Activated effector memory CD4-positive, alpha-beta T cell treated with anti-CD3 and anti-CD28 coated beads, Interleukin-2, amount 50 U/mL, for 16 hours (primary cell): ENCODE data around the gene RALGPS2.
"Not testable (repeated sequence)": the region's sequence is repeated elsewhere in the genome, so short reads cannot be mapped to it uniquely, and the experiment has no call there.

Source experiments
- DNase-seq: peaks from one replicate; pipeline ENCODE4 v3.0.0-alpha.2; 2020

The RALGPS2 gene

DNA sequence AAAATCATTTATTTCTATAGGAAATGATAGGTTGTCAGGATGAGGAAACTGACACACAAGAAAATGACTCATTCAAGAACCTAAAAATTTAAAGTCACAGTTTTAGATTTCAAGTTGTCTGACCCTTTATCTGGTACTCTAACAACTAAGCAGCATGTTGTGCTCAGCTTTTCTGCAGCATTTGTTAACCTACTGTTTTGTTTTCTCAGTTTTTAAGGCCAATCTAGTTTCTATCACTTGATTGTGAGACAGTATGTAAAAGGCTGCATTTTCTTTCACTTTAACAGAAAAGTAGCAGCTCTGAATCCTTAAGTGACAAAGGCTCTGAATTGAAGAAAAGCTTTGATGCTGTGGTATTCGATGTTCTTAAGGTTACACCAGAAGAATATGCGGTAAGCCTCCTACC, 59.1 kb downstream of the RALGPS2 start:
- DNase-seq: no peak

DNA sequence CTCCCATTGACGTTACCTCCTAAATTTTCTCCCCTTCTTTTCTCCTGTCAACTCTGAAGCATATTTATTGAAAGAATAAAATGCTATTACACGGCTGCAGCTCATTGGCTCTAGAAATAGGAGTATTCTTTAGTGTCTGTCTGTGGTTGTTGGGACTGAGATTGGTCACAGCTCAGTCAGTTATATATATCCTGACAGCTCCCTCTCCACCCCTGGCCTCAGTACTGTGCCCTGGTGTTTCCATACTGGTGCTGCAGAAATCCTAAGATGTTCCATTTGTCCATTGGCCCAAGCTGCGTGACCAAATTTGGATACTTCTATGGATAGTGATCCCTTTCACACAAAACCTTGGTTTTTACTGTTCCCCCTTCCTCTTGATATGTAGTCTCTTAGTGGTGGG, 67.3 kb downstream of the RALGPS2 start:
- no peak for DNase-seq

DNA sequence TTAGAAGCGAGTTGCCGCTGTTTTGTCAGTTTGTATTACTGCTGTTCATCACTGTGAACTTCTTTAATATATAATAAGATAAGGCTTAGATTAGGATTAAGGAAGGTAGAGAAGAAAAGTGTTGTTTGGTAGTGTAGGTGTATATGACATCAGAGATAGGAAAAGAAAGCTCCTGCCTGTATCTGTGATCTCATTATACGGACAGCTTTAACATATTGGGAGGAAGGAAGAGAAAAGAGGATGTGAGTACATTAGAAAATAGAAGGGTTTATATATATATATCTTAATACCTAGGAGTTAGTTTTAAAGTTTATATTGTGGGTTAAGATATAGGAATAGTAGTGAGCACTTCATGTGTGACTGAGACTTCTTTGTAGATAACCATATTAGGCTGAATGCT, 71.0 kb downstream of the RALGPS2 start:
- DNase-seq: no peak

DNA sequence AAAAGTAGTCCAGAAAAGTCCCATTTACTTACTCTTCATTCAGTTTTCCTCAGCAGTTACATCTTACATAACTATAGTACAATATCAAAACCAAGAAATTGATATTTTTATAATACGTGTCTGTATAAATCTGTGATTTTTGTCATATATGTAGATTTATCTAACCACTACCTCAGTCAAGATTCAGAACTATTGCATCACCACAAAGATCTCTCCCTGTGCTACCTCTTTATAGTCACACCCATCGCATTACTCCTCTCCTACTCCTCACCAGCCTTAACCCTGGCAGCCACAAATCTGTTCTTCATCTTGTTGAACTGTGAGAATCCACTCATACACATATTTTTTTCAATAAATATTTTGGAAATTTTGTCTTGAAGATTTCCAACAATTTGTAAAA, 72.5 kb downstream of the RALGPS2 start:
- DNase-seq: no peak

DNA sequence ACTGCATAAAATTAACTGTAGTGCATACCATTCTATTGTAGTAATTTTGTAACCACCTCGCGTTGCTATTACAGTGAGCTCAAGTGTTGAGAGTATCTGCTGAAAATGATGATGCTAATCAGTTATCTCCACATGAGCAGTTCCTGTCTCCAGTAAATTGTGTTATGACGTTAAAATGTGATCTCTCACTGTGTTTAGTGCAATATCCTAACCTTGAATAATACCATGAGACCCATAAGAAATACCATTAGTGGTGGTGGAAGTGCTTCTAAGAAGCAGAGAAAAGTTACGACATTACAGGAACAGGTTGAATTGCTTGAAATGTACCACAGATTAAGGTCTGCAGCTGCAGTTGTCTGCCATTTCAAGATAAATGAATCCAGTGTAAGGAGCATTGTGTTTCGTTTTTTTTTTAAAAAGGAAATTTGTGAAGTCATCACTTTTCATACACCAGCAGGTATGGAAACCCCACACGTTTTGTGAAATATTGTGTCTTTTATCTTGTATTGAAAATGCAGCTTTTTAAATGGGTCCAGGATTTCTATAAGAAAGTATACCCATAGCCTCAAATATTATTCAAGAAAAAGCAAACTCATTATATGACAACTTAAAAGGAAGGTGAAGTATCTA, 73.3 kb downstream of the RALGPS2 start:
- DNase-seq: no peak

DNA sequence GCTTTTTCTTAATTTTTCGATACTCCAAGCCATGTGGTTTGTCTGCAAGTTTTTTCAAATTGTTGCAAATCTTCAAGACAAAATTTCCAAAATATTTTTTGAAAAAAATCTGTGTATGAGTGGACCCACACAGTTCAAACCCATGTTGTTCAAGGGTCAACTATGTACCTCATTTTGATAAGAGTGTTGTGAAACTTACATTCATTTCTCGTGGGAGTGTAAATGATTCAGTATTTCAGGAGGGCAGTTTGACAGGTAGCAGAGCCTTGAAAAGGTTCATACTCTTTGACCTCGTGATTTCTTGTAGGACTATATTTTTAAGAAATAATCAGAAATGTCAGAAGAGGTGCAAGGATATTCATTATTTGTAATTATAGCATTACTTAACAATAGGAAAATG, 77.8 kb downstream of the RALGPS2 start:
- no peak for DNase-seq

DNA sequence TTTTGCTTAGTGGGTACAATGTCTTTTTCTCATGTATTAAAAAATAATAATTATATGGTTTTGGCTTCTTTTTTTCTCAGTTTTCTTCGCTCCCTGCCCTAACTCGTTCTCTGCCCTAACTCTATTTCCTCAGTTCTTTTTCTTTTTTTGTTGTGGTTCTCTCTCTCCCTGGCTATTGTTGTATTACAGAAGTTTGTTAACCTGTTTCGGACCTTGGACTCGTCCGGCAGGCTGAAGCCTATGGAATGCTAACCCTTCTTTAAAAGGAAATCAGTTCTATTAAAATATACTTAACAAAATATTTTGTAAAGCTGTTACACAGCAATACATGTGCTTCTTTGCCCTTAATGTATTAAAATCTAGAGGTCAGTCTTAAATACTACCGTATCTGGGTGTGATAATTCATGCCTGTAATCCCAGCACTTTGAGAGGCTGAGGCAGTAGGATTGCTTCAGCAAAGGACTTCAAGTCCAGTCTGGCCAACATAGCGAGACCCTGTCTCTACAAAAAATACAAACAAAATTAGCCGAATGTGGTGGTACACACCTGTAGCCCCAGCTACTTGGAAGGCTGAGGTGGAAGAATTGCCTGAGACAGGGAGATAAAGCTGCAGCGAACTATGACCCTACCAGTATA, 81.7 kb downstream of the RALGPS2 start:
- no peak for DNase-seq

DNA sequence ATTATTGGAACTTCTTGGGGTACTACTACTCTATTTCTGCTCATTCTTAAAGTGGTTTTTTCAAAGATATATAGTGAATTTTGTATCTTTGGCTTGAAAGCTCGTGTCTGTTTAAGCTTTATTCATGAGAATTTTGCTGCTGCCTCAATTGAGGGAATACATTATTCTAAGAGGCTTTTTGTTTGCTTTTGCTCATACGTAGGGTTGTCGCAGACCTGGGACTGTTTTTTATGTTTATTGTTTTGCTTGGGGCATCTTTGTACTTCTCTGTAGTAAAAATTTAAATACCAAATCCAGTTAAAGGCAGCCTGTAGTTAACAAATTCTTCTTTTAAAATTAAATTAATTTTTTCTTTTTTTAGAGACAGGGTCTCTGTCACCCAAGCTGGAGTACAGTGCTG, 83.5 kb downstream of the RALGPS2 start:
- DNase-seq: no peak

DNA sequence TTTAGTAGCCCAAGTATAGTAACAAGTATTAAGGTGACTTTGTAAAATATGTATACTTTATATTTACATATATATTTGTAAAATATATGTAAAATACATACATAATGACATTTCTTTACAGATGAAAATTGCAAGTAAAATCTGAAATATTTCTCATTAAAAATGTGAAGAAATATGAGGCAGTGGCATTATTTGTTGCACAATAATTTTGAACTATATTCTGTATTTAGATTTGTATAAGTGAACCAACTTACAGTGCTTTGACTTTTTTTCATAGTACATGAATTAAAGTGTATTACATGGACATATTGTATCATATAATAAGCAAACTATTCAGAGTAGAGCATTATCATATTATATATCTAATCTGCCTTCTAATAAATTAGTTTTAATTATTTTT, 85.5 kb downstream of the RALGPS2 start:
- no peak for DNase-seq

DNA sequence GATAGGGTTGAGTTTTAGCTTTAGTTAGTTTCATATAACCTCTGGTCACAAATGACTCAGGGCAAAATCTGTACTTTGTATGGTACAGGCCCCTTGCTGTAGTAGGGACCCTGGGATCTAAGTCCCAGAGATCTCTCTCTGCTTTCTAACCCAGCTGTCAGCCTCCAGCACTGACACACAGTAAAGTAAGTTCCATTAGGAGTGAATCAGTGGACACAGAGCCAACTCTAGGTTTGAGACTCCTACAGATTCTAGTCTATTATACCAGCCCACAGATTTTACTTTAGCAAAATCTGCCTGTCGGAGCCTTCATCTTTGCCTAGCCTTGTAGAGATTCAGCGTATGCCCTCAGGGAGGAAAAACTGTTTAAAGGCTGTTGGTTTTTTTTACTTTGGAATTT, 93.4 kb downstream of the RALGPS2 start:
- no peak for DNase-seq

DNA sequence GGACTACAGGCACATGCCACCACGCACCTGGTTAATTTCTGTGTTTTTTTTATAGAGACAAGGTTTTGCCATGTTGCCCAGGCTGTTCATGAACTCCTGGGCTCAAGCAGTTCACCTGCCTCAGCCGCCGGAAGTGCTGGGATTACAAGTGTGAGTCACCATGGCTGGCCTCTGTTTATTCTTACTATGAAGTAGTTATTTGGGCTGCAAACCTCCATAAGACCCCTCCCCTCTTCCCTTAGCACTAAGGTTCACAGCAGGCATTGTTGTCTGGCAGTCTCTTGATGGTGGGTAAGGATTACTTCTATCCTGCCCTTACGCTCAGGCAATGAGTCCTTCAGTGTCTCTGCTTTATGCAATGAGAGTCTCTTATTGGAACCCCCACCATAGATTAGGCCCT, 94.1 kb downstream of the RALGPS2 start:
- no peak for DNase-seq

DNA sequence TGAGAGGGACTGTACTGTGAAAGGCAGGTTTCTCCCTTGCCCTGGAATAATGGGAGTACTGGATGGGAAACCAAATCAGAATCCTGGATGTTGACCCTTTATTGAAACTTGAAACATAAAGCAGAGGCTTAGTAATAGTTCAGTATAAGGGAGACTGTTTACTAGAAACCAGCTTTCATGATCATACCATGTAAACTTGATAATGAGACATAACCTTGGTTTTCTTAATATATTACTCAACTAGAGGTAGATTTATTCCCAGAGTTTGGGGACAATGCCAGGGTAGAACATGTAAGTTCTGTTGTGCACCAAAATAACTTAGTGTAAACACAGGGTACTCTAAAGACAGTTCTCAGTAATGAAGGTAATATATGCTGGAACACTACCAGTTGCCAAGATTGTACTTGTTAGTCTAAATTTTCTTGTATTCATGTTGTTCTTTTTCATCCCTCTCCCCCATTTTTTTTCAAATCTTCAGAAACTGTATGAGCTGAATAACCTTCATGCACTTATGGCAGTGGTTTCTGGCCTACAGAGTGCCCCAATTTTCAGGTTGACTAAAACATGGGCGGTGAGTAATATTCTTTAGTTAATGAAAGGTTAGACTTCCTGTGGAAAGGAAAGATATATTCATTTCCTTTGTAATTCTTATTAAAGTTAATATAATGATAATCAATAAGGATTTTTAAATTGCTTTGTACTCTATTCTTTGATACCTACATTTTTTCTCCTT, 96.3 kb downstream of the RALGPS2 start:
- DNase-seq: no peak

DNA sequence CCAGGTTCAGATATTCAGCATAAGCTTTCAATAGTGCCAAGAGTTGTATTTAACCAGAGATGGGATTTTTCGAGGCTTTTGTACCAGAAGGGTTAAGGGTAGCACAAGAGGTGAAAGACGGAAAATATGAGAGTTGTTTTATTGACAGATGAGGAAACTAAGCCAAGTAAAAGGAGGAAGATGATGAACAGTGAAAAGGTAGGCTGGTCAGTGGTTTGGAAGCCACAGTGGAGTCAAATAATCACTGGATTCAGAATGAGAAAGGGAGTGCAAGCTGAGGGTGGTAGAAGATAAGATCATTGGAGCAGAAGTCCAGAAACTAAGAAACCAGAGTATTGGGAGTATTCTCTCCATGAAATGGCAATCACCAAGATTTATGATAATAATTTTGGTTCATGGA, 100.1 kb downstream of the RALGPS2 start:
- no peak for DNase-seq

DNA sequence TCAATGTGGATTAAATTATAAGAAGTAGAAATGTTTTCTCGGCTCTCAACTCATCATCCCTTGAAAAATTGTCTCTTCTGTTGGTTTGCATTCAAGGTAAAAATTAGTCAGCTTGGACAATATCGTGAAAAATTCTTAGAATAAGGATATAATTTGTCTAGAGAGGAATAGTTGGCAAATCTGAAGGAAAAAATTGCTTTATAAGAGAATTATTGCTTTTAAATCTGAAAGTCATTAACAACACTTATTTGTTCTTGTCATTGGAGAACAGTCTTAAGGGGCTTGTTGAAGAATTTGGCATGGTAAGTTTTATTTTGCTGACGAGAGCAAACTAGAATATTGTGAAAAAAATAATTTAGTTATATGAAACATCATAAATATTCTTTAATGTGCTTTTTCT, 119.4 kb downstream of the RALGPS2 start:
- no peak for DNase-seq

DNA sequence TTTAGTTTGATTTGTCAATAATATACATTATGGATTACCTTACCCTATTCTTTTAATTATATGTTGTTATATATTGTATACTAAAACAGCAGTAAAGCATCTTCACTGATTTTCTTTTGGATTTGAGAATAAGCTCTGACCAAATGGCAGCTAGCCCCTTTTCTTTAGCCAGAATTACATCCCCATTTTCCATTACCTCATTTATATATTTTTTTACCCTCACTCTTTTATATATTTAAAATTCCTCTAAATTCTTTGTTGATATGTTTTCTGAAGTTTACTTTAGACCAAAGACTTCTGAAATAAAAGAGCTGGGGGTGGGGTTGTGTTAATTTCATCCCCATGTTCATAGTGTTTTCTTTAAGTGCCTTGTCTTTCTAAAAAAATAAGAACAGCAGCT, 121.3 kb downstream of the RALGPS2 start:
- DNase-seq: no peak

DNA sequence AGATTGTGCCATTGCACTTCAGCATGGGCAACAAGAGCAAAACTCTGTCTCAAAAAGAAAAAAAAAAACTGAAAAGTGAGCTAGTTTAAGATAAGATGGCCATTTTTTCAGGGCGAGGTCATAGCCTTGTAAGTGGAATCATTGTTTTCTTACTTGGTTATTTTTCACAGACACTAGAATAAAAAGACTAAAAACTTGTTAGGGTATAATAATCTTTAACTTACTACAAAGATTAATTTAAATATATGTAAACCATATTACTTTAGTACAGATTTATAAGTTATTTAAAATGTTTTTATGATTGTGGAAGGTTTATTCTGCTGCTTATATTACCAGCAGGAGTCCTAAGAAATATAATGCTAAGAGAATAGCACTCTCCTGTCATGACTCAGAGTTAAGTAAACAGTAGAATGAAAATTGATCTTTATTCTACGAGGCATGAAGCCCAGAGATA, 122.4 kb downstream of the RALGPS2 start:
- DNase-seq: no peak

DNA sequence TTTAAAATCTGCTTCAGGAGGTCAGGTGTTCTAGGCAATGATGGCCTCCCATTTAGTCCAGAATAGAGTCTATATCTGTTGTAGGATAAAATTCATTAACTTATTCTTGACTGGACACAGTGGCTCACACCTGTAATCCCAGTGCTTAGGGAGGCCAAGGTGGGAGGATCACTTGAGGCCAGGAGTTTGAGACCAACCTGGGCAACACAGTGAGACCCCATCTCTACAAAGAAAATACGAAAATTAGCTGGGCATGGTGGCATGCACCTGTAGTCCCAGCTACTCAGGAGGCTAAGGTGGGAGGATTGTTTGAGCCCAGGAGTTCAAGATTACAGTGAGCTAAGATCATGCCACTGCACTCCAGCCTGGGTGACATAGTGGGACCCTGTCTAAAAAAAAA, 122.9 kb downstream of the RALGPS2 start:
- DNase-seq: not testable (repeated sequence)

DNA sequence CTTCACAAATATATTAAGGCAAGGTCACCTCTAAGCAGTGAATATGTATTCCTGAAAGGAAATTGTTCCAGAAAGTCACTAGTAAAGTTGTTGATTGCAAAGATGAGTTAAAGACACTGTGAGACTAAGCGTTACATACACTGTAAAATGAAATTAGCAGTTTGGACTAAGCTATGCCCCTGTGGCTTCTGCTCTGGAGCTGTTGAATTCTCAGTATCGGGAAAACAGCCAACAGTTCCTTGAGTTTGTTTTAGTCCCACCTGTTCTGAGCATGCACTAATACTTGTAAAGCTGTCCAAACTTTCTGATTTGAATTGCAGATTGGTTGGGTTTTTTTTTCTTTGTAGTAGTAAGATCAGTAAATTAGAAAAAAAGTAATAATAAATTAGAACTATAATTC, 124.9 kb downstream of the RALGPS2 start:
- DNase-seq: no peak

DNA sequence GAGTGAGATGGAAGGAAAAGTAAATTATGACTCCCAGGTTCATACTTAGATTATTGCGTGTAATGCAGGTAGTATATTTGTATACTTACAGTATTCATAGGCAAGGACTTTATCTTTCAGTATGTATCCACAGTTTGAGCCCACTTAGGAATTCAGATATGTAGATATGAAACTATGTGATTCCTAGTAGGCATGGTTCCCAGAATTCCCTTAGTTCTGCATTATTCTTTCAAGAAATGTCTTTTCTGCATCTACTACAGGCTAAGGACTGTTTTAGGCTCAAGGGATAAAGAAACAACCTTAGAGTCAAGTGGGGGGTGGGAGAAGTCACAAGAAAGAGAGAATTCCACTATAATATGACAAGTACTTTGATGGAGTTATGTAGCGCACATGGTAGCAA, 132.1 kb downstream of the RALGPS2 start:
- no peak for DNase-seq

DNA sequence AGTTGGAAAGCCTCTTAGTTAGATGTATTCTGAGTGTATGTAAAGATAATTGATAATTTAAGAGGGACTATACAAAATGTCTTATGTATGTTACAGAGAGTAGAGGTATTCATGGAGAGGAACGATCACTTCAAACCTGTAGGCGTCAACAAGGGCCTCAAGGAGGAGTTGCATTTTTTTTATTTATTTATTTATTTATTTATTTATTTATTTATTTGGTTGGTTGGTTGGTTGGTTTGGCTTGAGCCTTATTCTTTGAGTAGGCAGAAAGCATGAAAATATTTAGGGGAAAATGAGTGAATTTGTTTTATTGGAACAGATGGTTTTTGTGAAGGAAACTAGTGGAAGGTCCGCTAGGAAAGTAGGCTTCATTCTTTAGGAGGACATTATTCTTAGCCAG, 137.4 kb downstream of the RALGPS2 start:
- DNase-seq: no peak

DNA sequence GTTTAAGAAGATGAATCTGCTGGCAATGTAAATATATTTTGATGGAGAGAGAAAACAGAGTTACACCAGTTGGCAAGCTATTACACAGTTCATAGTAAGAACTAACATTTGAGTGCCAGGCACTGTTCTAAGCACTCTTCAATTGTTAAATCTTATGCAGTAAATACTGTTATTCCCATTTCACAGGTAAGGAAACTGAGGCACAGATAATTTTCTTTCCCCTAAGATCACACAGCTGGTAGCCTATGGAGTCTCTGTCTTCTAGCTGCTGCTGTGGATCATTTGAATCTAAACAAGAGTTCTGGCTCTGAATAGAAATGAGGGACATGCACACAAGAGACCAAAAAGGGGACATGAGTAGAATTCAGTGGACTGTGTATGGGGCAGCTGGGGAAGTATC, 137.8 kb downstream of the RALGPS2 start:
- DNase-seq: no peak

DNA sequence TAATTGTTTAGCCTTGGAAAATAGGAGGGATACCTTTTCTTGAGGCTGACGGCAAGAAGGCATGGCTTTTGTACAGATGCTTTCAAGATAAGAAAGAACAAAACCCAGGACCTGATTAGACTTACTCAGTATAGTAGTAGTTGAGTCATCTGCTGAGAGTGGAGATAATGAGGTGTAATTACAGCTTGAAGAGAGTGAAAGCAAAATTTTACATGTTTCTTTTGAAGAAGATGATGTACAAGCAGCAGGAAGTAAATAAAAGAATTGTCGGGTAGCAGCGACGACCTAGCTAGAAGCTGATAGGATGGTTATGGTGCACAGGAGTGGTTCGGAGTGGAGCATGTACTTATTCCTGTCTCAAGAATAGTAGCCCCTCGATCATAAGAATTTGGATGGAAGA, 139.3 kb downstream of the RALGPS2 start:
- no peak for DNase-seq

DNA sequence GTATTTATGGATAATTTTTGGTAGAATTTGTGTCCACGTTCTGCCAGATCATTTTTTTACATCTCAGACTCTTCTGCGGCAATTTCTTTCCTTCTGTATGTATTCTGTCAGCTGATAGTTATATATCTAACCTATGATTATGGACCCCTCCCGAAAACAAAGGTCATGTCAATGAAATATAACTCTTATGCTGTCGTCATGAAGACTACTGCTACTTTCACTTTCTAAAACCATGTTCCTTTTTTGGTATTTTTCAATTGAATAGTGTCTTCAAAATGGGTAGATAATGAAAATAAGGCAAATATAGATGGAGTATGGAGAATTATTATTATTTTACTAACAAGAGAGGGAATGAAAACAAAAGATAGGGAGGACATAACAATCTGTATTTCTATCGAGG, 142.6 kb downstream of the RALGPS2 start:
- no peak for DNase-seq

DNA sequence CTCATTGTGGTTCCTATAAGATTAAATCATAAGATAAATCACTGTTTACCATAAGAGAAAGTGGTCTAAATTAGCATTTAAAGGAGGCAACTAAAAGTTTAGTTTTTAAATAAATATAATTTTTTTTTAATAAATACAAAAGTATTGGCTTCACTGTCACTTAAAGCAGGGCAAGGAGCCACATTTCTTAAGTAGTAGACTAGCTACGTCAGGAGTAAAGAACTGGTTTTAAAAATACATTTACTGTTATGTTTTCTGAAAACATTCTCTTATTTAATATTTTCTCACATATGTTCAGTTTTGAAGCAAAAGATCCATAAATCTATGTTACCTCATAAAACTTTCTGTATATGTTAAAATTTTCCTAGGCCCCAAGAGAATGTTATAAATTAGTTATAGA, 143.7 kb downstream of the RALGPS2 start:
- no peak for DNase-seq
